ENCODE results near the gene HPSE2.

DNA sequence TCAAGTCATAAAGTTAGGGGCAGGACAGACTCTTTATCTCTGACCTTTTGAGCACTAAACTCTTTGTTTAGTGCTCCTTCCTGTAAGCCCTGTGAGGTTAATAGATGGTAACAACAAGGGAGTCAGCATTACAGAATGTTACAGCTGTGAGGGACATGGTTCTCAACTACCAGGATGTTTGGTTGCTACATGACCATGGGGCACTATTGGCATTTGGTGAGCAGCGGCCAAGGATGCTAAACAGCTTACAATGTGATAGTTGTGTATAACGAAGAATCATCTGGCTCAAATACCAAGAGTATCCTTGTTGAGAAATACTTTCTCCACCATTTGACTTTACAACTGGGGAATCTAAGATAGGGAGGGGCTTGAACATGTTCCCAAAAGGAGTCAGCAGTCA, 753.6 kb downstream of the HPSE2 start:
- TF ChIP-seq, protein P1, sequence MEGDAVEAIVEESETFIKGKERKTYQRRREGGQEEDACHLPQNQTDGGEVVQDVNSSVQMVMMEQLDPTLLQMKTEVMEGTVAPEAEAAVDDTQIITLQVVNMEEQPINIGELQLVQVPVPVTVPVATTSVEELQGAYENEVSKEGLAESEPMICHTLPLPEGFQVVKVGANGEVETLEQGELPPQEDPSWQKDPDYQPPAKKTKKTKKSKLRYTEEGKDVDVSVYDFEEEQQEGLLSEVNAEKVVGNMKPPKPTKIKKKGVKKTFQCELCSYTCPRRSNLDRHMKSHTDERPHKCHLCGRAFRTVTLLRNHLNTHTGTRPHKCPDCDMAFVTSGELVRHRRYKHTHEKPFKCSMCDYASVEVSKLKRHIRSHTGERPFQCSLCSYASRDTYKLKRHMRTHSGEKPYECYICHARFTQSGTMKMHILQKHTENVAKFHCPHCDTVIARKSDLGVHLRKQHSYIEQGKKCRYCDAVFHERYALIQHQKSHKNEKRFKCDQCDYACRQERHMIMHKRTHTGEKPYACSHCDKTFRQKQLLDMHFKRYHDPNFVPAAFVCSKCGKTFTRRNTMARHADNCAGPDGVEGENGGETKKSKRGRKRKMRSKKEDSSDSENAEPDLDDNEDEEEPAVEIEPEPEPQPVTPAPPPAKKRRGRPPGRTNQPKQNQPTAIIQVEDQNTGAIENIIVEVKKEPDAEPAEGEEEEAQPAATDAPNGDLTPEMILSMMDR (IDR thresholded peaks at IDR 0.05; ENCODE audit: low read depth, low read length), result no peak
- TF ChIP-seq EZH2phosphoT487 (IDR thresholded peaks at IDR 0.05; ENCODE audit: low read depth), result no peak
